ENCODE data around the gene PPM1L. TPM values are rescaled to one million over a fixed set of nuclear protein-coding genes. Genes with fewer than 3 reads are reported as not detected.

PPM1L gene
- total and polyA plus RNA-seq, 2 donors (not counting 1 experiment from before 2014, with no cell fraction given) = 0.33 to 2.5 TPM

DNA sequence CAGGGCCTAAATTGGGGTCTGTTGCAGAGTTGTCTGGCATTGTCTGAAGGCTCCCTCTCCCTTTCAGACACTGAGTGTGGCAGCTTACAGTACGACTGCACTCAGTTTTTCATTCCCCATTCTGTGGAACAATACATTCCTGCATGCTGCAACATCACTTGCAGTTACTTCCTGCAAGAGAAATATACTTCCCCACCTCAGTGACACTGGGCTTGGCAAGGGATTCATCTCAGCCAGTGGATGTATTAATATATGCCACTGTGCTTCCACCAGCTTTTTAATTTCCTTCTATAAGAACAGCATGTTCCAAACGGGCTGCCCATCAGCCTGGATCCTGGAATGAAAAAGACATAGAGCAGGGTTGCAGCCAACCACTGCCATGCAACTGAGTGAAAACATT lies 326.0 kb downstream of the PPM1L start:
- H3K4me1 ChIP-seq (ENCODE audit: control insufficient read depth, extremely low read depth, insufficient read depth, low read length) = no peaks in the 10 kb centered on the region
- peak overlapping the region; percentile 39 for H2AFZ ChIP-seq (ENCODE audit: low read length)
- DNase-seq (ENCODE audit: low read depth in 2 of 2) = no peak
- TF ChIP-seq, protein P1, sequence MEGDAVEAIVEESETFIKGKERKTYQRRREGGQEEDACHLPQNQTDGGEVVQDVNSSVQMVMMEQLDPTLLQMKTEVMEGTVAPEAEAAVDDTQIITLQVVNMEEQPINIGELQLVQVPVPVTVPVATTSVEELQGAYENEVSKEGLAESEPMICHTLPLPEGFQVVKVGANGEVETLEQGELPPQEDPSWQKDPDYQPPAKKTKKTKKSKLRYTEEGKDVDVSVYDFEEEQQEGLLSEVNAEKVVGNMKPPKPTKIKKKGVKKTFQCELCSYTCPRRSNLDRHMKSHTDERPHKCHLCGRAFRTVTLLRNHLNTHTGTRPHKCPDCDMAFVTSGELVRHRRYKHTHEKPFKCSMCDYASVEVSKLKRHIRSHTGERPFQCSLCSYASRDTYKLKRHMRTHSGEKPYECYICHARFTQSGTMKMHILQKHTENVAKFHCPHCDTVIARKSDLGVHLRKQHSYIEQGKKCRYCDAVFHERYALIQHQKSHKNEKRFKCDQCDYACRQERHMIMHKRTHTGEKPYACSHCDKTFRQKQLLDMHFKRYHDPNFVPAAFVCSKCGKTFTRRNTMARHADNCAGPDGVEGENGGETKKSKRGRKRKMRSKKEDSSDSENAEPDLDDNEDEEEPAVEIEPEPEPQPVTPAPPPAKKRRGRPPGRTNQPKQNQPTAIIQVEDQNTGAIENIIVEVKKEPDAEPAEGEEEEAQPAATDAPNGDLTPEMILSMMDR (conservative IDR thresholded peaks at IDR 0.05 in 1 of 2, IDR thresholded peaks at IDR 0.05 in 1 of 2; ENCODE audit: low read depth in 1 of 2, low read length in 2 of 2) = no peak
- TF ChIP-seq EZH2 (IDR thresholded peaks at IDR 0.05; ENCODE audit: low read length, missing control alignments) = no peak
- H3K27ac ChIP-seq (ENCODE audit: insufficient read depth, low read length) = no peak overlapping the region
- no peak overlapping the region for H3K9ac ChIP-seq (ENCODE audit: insufficient read depth, low read length)
- no peaks in the 10 kb centered on the region for H3K79me2 ChIP-seq (ENCODE audit: control insufficient read depth, insufficient read depth, low read length)
- no peaks in the 10 kb centered on the region for H3K9me3 ChIP-seq (ENCODE audit: control insufficient read depth, insufficient read depth, low read depth, low read length)
- H3K36me3 ChIP-seq (ENCODE audit: control insufficient read depth, insufficient read depth, low read length) = no peaks in the 10 kb centered on the region
- H3K27me3 ChIP-seq (ENCODE audit: control insufficient read depth, insufficient read depth, low read length) = no peaks in the 10 kb centered on the region
- H3K4me2 ChIP-seq (ENCODE audit: extremely low read depth, insufficient read depth, low read length) = no peak overlapping the region
- H3K4me3 ChIP-seq (replicated peaks in 1 of 4; ENCODE audit: control extremely low read depth in 1 of 4, insufficient read depth in 1 of 4, low read depth in 3 of 4, low read length in 4 of 4) = no peak overlapping the region
- H4K20me1 ChIP-seq (ENCODE audit: control insufficient read depth, extremely low read depth, insufficient read depth, low read length) = no peaks in the 10 kb centered on the region

DNA sequence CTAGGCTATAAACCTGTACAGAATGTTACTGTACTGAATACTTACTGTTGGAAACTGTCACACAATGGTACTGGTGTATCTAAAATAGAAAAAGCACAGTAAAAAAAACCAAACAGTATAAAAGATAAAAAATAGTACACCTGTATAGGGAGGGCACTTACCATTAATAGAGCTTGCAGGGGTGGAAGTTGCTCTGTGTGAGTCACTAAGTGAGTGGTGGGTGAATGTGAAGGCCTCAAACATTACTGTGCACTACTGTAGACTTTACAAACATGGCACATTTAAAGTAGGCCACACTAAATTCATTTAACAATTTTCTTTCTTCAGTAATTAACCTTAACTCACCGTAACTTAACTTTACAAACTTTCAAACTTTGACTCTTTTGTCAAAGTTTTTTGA lies 327.1 kb downstream of the PPM1L start:
- TF ChIP-seq, protein P1 (conservative IDR thresholded peaks at IDR 0.05 in 1 of 2, IDR thresholded peaks at IDR 0.05 in 1 of 2; ENCODE audit: low read depth in 1 of 2, low read length in 2 of 2) = no peak
- TF ChIP-seq EZH2 (IDR thresholded peaks at IDR 0.05; ENCODE audit: low read length, missing control alignments) = no peak
- DNase-seq (ENCODE audit: low read depth in 2 of 2) = no peak
- Histone ChIP-seq H3K27me3 (ENCODE audit: control insufficient read depth, insufficient read depth, low read length) (no peaks in the 10 kb centered on the region), H2AFZ (ENCODE audit: low read length) (no peak overlapping the region), H4K20me1 (ENCODE audit: control insufficient read depth, extremely low read depth, insufficient read depth, low read length) (no peaks in the 10 kb centered on the region), H3K4me1 (ENCODE audit: control insufficient read depth, extremely low read depth, insufficient read depth, low read length) (no peaks in the 10 kb centered on the region), H3K36me3 (ENCODE audit: control insufficient read depth, insufficient read depth, low read length) (no peaks in the 10 kb centered on the region), H3K79me2 (ENCODE audit: control insufficient read depth, insufficient read depth, low read length) (no peaks in the 10 kb centered on the region), H3K9me3 (ENCODE audit: control insufficient read depth, insufficient read depth, low read depth, low read length) (no peaks in the 10 kb centered on the region), H3K4me2 (ENCODE audit: extremely low read depth, insufficient read depth, low read length) (no peak overlapping the region), H3K9ac (ENCODE audit: insufficient read depth, low read length) (no peak overlapping the region), H3K27ac (ENCODE audit: insufficient read depth, low read length) (no peak overlapping the region), H3K4me3 (replicated peaks in 1 of 4; ENCODE audit: control extremely low read depth in 1 of 4, insufficient read depth in 1 of 4, low read depth in 3 of 4, low read length in 4 of 4) (no peak overlapping the region)

DNA sequence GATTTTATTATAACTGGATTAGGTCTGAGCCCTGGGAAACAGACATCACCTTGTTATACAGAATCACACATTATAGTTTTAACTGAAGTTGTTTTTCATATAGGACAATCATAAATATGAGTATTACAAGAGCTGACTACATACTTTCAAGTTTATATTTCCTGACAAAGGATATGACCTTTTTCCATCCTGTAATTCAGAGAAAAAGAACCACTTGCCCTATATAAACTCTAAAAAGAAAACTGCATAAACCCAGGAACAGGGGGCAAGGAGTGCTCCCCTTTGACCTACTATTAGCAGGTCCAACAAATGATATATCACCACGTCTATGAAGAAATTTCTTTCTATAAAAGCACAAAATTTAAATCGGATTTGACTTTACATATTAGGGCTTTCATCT lies 328.2 kb downstream of the PPM1L start:
- H3K9ac ChIP-seq (ENCODE audit: insufficient read depth, low read length) = no peak overlapping the region

More for the DNA sequence above, 328.2 kb downstream of the PPM1L start:
- Histone ChIP-seq H3K79me2 (ENCODE audit: control insufficient read depth, insufficient read depth, low read length) (no peaks in the 10 kb centered on the region), H4K20me1 (ENCODE audit: control insufficient read depth, extremely low read depth, insufficient read depth, low read length) (no peaks in the 10 kb centered on the region), H3K36me3 (ENCODE audit: control insufficient read depth, insufficient read depth, low read length) (no peaks in the 10 kb centered on the region), H3K27me3 (ENCODE audit: control insufficient read depth, insufficient read depth, low read length) (no peaks in the 10 kb centered on the region), H3K4me3 (replicated peaks in 1 of 4; ENCODE audit: control extremely low read depth in 1 of 4, insufficient read depth in 1 of 4, low read depth in 3 of 4, low read length in 4 of 4) (no peak overlapping the region), H3K9me3 (ENCODE audit: control insufficient read depth, insufficient read depth, low read depth, low read length) (no peaks in the 10 kb centered on the region), H3K4me2 (ENCODE audit: extremely low read depth, insufficient read depth, low read length) (no peak overlapping the region), H2AFZ (ENCODE audit: low read length) (no peak overlapping the region), H3K4me1 (ENCODE audit: control insufficient read depth, extremely low read depth, insufficient read depth, low read length) (no peaks in the 10 kb centered on the region), H3K27ac (ENCODE audit: insufficient read depth, low read length) (no peak overlapping the region)
- TF ChIP-seq, protein P1 (conservative IDR thresholded peaks at IDR 0.05 in 1 of 2, IDR thresholded peaks at IDR 0.05 in 1 of 2; ENCODE audit: low read depth in 1 of 2, low read length in 2 of 2) = no peak
- TF ChIP-seq EZH2 (IDR thresholded peaks at IDR 0.05; ENCODE audit: low read length, missing control alignments) = no peak
- no peak for DNase-seq (ENCODE audit: low read depth in 2 of 2)
